ENCODE data around the gene CMSS1. TPM values are rescaled to one million over a fixed set of nuclear protein-coding genes. Genes with fewer than 3 reads are reported as not detected.

The CMSS1 gene
- total and polyA plus RNA-seq, 4 experiments from 2014 or later, result 18.3 to 29.4 (median 21.9) TPM

DNA sequence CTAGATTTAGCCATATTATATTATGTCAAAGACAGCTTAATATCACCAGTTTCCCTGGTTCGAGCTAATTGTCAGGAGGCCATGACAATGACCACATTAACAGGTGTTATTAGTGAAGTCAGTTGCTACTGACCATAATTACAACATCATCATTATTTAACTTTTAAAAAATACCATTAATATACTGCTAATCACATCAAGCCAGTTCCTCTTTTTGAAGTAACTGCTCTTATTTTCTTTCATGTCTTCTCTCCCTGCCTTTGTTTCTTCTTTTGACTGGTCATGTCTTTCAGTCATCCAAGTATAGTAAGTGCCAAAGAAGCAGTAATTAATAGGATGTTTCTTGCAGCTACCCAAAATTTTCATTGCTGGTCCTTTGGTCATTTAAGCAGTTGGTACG lies 61.6 kb downstream of the CMSS1 start:
- Histone ChIP-seq H3K27me3 (ENCODE audit: insufficient read depth, low read length) (no peaks in the 10 kb centered on the region), H3K27ac (ENCODE audit: low read depth, low read length) (no peak overlapping the region), H3K36me3 (ENCODE audit: insufficient read depth, low read length) (no peaks in the 10 kb centered on the region), H3K4me1 (ENCODE audit: insufficient read depth, low read length) (peaks cover 25% of the 10 kb centered on the region), H3K9me3 (ENCODE audit: control insufficient read depth in 1 of 2, low read length in 2 of 2) (no peaks in the 10 kb centered on the region), H3K4me3 (ENCODE audit: low read length in 2 of 2) (no peak overlapping the region)
- no peak for DNase-seq
- POLR2A ChIA-PET (ENCODE audit: partially characterized antibody), result no interaction called here
- H3K9me3 Mint-ChIP-seq, result peaks cover 0 to 1% (median 0%) of the 10 kb centered on the region in 8 donors
- H3K36me3 Mint-ChIP-seq, result no peaks in the 10 kb centered on the region
- CTCF ChIA-PET (ENCODE audit: partially characterized antibody), result interaction anchor here (1.1 kb wide), 1 partner anchor 15 kb away, joined by 3 read pairs; no protein-coding TSS in a partner anchor
- no peaks in the 10 kb centered on the region for H3K27me3 Mint-ChIP-seq
- H3K27ac Mint-ChIP-seq, result no peak overlapping the region
- H3K4me3 Mint-ChIP-seq, result peak overlapping the region in 1 of 8 donors; percentile 18
- H3K4me1 Mint-ChIP-seq, result peaks cover 13 to 41% (median 18%) of the 10 kb centered on the region in 4 donors
- intact Hi-C loops (cut with micrococcal nuclease), result loop anchor here (5.0 kb wide), 1 partner anchor 62 kb away; the partner anchor contains the start of gene CMSS1

- Histone ChIP-seq H3K27ac (ENCODE audit: low read depth, low read length) (no peak overlapping the region), H3K9me3 (ENCODE audit: control insufficient read depth in 1 of 2, low read length in 2 of 2) (no peaks in the 10 kb centered on the region), H3K27me3 (ENCODE audit: insufficient read depth, low read length) (no peaks in the 10 kb centered on the region), H3K36me3 (ENCODE audit: insufficient read depth, low read length) (no peaks in the 10 kb centered on the region), H3K4me1 (ENCODE audit: insufficient read depth, low read length) (peaks cover 21% of the 10 kb centered on the region), H3K4me3 (ENCODE audit: low read length in 2 of 2) (no peak overlapping the region)
- H3K9me3 Mint-ChIP-seq, result peaks cover 0 to 1% (median 0%) of the 10 kb centered on the region in 8 donors
- peaks cover 25 to 52% (median 29%) of the 10 kb centered on the region in 4 donors for H3K4me1 Mint-ChIP-seq
- CTCF ChIA-PET (ENCODE audit: partially characterized antibody), result interaction anchor here (1.0 kb wide), 1 partner anchor 49 kb away, joined by 3 read pairs; no protein-coding TSS in a partner anchor
- no peak overlapping the region for H3K27ac Mint-ChIP-seq
- H3K4me3 Mint-ChIP-seq, result no peak overlapping the region
- H3K36me3 Mint-ChIP-seq, result peaks cover 0 to 3% of the 10 kb centered on the region in 2 donors
- H3K27me3 Mint-ChIP-seq, result no peaks in the 10 kb centered on the region
- no peak for DNase-seq
- intact Hi-C loops (cut with micrococcal nuclease), result no loop called here
- POLR2A ChIA-PET (ENCODE audit: partially characterized antibody), result no interaction called here
These were observed 63.5 kb downstream of the CMSS1 start for GRCh38 chr3:99881121-99881524.

GRCh38 chr3:99882436-99883137 lies 64.9 kb downstream of the CMSS1 start:
- no peaks in the 10 kb centered on the region for H3K36me3 ChIP-seq (ENCODE audit: insufficient read depth, low read length)
- no peaks in the 10 kb centered on the region for H3K9me3 ChIP-seq (ENCODE audit: control insufficient read depth in 1 of 2, low read length in 2 of 2)
- Mint-ChIP-seq H3K27me3 (no peaks in the 10 kb centered on the region), H3K9me3 (peaks cover 0 to 1% (median 0%) of the 10 kb centered on the region in 8 donors), H3K36me3 (peaks cover 0 to 6% of the 10 kb centered on the region in 2 donors), H3K27ac (peak overlapping the region in 1 of 7 donors; percentile 26), H3K4me1 (peaks cover 23 to 43% (median 27%) of the 10 kb centered on the region in 4 donors), H3K4me3 (no peak overlapping the region)
- ChIA-PET CTCF (ENCODE audit: partially characterized antibody) (no interaction called here), POLR2A (ENCODE audit: partially characterized antibody) (no interaction called here)
- no peak overlapping the region for H3K4me3 ChIP-seq (ENCODE audit: low read length in 2 of 2)
- no peak overlapping the region for H3K27ac ChIP-seq (ENCODE audit: low read depth, low read length)
- no peaks in the 10 kb centered on the region for H3K27me3 ChIP-seq (ENCODE audit: insufficient read depth, low read length)
- DNase-seq, result no peak
- peaks cover 18% of the 10 kb centered on the region for H3K4me1 ChIP-seq (ENCODE audit: insufficient read depth, low read length)
- intact Hi-C loops (cut with micrococcal nuclease), result no loop called here

DNA sequence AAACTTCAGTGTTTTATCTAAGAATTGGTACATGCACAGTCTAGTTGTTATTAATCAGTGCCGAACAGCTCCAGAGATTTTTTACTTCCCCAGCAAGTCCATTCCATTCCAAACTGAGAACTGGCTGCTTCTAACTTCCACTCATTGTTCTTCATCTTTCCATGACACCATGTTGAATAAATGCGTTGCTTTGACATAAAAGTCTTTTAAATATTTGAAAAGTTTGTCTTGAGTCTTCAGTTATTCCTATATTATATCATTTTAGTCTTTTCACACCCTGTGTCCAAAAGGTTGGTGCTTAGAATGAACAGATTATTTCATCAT lies 65.4 kb downstream of the CMSS1 start:
- intact Hi-C loops (cut with micrococcal nuclease), result no loop called here
- CTCF ChIA-PET (ENCODE audit: partially characterized antibody), result no interaction called here

GRCh38 chr3:99883693-99884092 lies 66.0 kb downstream of the CMSS1 start:
- peaks cover 0 to 1% (median 0%) of the 10 kb centered on the region in 8 donors for H3K9me3 Mint-ChIP-seq
- peak overlapping the region in 2 of 7 donors; percentile 4 to 42 for H3K27ac Mint-ChIP-seq

More for the DNA sequence above, 65.4 kb downstream of the CMSS1 start:
- H3K4me1 Mint-ChIP-seq, result peaks cover 21 to 38% (median 27%) of the 10 kb centered on the region in 4 donors
- H3K27ac Mint-ChIP-seq, result no peak overlapping the region
- DNase-seq, result no peak
- no peaks in the 10 kb centered on the region for H3K27me3 Mint-ChIP-seq
- no peaks in the 10 kb centered on the region for H3K36me3 ChIP-seq (ENCODE audit: insufficient read depth, low read length)
- peaks cover 0 to 1% (median 0%) of the 10 kb centered on the region in 8 donors for H3K9me3 Mint-ChIP-seq
- H3K4me3 ChIP-seq (ENCODE audit: low read length in 2 of 2), result no peak overlapping the region
- H3K27ac ChIP-seq (ENCODE audit: low read depth, low read length), result no peak overlapping the region
- peaks cover 18% of the 10 kb centered on the region for H3K4me1 ChIP-seq (ENCODE audit: insufficient read depth, low read length)
- no peak overlapping the region for H3K4me3 Mint-ChIP-seq
- H3K36me3 Mint-ChIP-seq, result peaks cover 0 to 6% of the 10 kb centered on the region in 2 donors
- H3K9me3 ChIP-seq (ENCODE audit: control insufficient read depth in 1 of 2, low read length in 2 of 2), result no peaks in the 10 kb centered on the region
- H3K27me3 ChIP-seq (ENCODE audit: insufficient read depth, low read length), result no peaks in the 10 kb centered on the region
- POLR2A ChIA-PET (ENCODE audit: partially characterized antibody), result no interaction called here

DNA sequence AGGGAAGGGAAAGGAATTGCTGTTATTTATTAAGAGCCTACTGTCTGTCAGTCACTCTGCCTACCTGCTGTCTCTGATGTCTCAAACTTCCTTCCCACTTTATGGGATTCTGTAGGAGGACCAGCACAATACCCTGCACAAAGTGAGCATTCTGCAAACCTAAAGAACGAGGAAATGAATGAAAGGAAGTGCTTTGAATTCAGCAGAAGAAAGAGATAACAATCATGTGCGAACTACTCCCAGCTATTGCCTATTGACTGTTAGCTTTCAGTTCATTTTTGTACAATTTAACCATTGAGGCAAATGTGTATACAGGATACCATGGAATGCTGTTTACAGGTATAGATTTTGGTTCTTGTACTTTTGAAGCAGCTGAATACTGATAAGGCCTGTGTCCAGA lies 66.8 kb downstream of the CMSS1 start:
- CTCF ChIA-PET (ENCODE audit: partially characterized antibody), result no interaction called here
- intact Hi-C loops (cut with micrococcal nuclease), result no loop called here

More at GRCh38 chr3:99883693-99884092, 66.0 kb downstream of the CMSS1 start:
- DNase-seq, result no peak
- ChIA-PET POLR2A (ENCODE audit: partially characterized antibody) (no interaction called here), CTCF (ENCODE audit: partially characterized antibody) (no interaction called here)
- Histone ChIP-seq H3K27ac (ENCODE audit: low read depth, low read length) (no peak overlapping the region), H3K27me3 (ENCODE audit: insufficient read depth, low read length) (no peaks in the 10 kb centered on the region), H3K36me3 (ENCODE audit: insufficient read depth, low read length) (no peaks in the 10 kb centered on the region), H3K4me1 (ENCODE audit: insufficient read depth, low read length) (peaks cover 18% of the 10 kb centered on the region), H3K4me3 (ENCODE audit: low read length in 2 of 2) (no peak overlapping the region), H3K9me3 (ENCODE audit: control insufficient read depth in 1 of 2, low read length in 2 of 2) (no peaks in the 10 kb centered on the region)
- Mint-ChIP-seq H3K4me3 (no peak overlapping the region), H3K27me3 (no peaks in the 10 kb centered on the region), H3K4me1 (peaks cover 21 to 32% (median 26%) of the 10 kb centered on the region in 4 donors), H3K36me3 (peaks cover 0 to 6% of the 10 kb centered on the region in 2 donors)
- intact Hi-C loops (cut with micrococcal nuclease), result no loop called here

GRCh38 chr3:99885085-99885484 lies 67.4 kb downstream of the CMSS1 start:
- POLR2A ChIA-PET (ENCODE audit: partially characterized antibody), result no interaction called here
- DNase-seq, result no peak
- Mint-ChIP-seq H3K27me3 (no peaks in the 10 kb centered on the region), H3K4me1 (peaks cover 21 to 32% (median 26%) of the 10 kb centered on the region in 4 donors), H3K36me3 (peaks cover 0 to 6% of the 10 kb centered on the region in 2 donors), H3K4me3 (peak overlapping the region in 2 of 8 donors; percentile 28 to 49), H3K27ac (peak overlapping the region in 3 of 7 donors; percentile 17 to 56 (median 21)), H3K9me3 (peaks cover 0 to 2% (median 0%) of the 10 kb centered on the region in 8 donors)
- Histone ChIP-seq H3K4me3 (ENCODE audit: low read length in 2 of 2) (no peak overlapping the region), H3K36me3 (ENCODE audit: insufficient read depth, low read length) (no peaks in the 10 kb centered on the region), H3K27ac (ENCODE audit: low read depth, low read length) (no peak overlapping the region), H3K9me3 (ENCODE audit: control insufficient read depth in 1 of 2, low read length in 2 of 2) (no peaks in the 10 kb centered on the region), H3K27me3 (ENCODE audit: insufficient read depth, low read length) (no peaks in the 10 kb centered on the region), H3K4me1 (ENCODE audit: insufficient read depth, low read length) (peaks cover 18% of the 10 kb centered on the region)
- CTCF ChIA-PET (ENCODE audit: partially characterized antibody), result no interaction called here
- intact Hi-C loops (cut with micrococcal nuclease), result no loop called here

More for the DNA sequence above, 66.8 kb downstream of the CMSS1 start:
- Mint-ChIP-seq H3K36me3 (peaks cover 0 to 6% of the 10 kb centered on the region in 2 donors), H3K27me3 (no peaks in the 10 kb centered on the region), H3K4me3 (peak overlapping the region in 5 of 8 donors; percentile 5 to 59 (median 52)), H3K27ac (peak overlapping the region in 6 of 7 donors; percentile 17 to 86 (median 44)), H3K4me1 (peaks cover 21 to 32% (median 26%) of the 10 kb centered on the region in 4 donors), H3K9me3 (peaks cover 0 to 1% (median 0%) of the 10 kb centered on the region in 8 donors)
- H3K4me1 ChIP-seq (ENCODE audit: insufficient read depth, low read length), result peaks cover 18% of the 10 kb centered on the region
- POLR2A ChIA-PET (ENCODE audit: partially characterized antibody), result no interaction called here
- H3K27ac ChIP-seq (ENCODE audit: low read depth, low read length), result no peak overlapping the region
- no peak overlapping the region for H3K4me3 ChIP-seq (ENCODE audit: low read length in 2 of 2)
- H3K27me3 ChIP-seq (ENCODE audit: insufficient read depth, low read length), result no peaks in the 10 kb centered on the region
- no peaks in the 10 kb centered on the region for H3K9me3 ChIP-seq (ENCODE audit: control insufficient read depth in 1 of 2, low read length in 2 of 2)
- peak in 2 of 5 donors; percentile 9 to 17 for DNase-seq
- H3K36me3 ChIP-seq (ENCODE audit: insufficient read depth, low read length), result no peaks in the 10 kb centered on the region

All from CD4-positive, alpha-beta memory T cell (primary cell).